ENCODE data around the gene MGAT5B. TPM values are rescaled to one million over a fixed set of nuclear protein-coding genes. Genes with fewer than 3 reads are reported as not detected.
"Not testable (repeated sequence)": the region's sequence is repeated elsewhere in the genome, so short reads cannot be mapped to it uniquely, and the experiment has no call there.

Gene MGAT5B
- polyA plus RNA-seq, 5 donors: 0.82 to 2.3 (median 1.1) TPM

DNA sequence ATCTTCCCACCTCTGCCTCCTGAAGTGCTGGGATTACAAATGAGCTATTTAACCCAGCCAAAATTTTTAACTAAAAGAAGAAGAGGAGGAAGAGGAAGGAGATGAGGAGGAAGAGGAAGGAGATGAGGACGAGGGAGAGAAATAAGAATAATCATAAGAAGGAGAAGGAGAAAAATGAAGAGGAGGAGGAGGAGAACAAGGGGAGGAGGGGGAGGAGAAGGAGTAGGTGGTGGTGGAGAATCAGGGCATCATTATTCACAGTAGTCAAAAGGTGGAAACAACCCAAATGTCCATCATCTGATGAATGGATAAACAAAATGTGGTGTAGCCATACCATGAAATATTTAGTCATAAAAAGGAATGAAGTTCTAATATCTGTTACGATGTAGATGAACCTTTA, 21.2 kb upstream of the MGAT5B start:
- no peak for DNase-seq

DNA sequence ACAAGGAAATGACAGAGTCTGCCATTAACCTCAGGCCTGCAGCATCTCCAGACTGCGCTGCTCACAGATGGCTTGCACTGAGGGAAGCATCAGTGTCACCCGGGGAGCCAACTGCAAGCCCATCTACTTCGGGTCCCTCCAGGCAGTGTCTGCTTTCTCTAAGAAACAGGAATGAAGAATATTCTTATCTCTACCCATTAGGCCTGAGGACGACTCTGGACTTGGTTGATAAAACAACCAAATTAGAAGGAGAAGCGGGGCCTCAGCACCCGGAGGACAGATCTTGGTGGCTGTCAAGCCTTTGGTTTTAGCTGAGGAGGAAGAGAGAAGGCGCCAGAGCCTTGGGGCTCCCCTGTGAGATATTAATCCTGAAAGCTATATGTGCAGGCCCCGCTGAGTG, 19.5 kb upstream of the MGAT5B start:
- DNase-seq: no peak

DNA sequence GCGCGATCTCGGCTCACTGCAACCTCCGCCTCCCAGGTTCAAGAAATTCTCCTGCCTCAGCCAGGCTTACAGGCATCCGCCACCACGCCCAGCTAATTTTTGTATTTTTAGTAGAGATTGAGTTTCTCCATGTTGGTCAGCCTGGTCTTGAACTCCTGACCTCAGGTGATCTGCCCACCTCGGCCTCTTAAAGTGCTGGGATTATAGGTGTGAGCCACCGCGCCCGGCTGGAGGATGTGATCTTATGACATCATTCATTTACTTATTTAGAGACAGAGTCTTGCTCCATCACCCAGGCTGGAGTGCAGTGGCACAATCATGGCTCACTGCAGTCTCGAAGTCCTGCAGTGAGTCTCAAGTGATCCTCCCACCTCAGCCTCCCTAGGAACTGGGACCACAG, 19.0 kb upstream of the MGAT5B start:
- DNase-seq: not testable (repeated sequence)

DNA sequence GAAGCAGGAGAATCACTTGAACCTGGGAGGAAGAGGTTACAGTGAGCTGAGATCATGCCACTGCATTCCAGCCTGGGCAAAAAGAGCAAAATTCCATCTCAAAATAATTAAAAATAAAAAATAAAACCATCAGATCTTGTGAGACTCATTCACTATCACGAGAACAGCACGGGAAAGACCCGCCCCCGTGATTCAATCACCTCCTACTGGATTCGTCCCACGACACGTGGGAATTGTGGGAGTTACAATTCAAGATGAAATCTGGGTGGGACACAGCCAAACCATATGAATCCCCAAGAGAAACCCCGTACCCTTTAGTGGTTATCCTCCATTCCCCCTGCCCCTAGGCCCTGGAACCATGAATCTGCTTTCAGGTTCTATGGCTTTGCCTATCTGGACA, 15.4 kb upstream of the MGAT5B start:
- DNase-seq: no peak

DNA sequence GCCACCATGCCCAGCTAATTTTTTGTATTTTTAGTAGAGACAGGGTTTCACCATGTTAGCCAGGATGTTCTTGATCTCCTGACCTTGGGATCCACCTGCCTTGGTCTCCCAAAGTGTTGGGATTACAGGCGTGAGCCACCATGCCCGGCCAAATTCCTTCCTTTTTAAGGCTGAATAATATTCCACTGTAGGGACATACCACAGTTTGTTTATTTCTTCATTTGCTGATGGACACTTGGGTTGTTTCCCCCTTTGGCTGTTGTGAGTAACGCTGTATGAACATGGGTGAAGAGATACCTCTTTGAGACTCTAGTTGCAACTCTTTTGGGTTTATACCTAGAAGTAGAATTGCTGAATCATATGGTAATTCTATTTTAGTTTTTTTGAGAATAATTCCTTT, 13.1 kb upstream of the MGAT5B start:
- no peak for DNase-seq

DNA sequence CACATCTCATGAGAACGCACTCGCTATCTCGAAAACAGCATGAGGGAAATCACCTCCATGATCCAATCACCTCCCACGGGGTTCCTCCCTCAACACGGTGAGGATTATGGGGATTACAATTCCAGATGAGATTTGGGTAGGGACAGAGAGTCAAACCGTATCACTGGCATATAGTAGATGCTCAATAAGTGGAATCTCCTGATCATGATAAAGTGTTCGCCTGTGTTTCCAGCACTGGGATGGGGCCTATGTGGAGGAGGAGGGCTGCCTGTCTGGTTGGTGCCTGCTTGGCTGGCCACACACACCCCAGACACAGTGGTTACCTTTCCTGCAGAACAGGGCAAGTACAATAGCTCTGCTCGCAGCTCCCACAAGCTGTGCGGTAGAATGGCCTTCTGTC, 6.1 kb upstream of the MGAT5B start:
- no peak for DNase-seq

DNA sequence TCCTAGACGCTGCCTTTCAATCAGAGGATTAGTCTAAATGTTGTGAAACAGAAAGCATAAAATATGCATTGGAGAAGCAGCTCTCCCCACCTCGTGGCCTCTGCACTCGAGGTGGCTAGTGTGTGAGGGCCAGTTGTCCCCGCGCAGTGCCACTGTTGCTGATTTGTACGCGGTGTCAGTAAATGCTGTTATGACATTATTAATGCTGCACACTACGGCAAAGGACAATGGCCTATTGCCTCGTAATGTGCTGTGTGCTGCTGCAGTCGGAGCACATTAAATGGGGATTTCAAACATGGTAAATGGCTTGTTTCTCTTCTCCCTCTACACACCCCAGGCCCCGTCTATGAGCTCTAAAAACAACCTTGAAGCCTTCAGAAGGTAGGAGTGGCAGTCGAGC, 5.7 kb upstream of the MGAT5B start:
- no peak for DNase-seq

DNA sequence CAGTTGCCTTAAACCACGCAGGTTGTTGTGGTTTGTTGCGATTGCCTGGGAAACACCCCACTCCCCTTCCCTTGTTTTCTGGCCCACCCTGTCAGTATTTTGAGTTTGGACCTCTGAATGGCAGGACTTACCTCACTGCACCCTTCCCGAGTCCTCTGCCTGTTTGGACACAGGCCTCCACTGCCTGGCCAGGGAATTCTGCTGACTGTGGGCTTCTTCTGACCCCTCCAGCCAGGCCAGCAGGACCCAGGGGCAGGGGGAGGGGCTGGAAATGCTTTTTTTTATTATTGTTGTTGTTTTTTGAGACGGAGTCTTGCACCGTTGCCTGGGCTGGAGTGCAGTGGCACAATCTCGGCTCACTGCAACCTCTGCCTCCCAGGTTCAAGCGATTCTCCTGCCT, 4.2 kb upstream of the MGAT5B start:
- no peak for DNase-seq

DNA sequence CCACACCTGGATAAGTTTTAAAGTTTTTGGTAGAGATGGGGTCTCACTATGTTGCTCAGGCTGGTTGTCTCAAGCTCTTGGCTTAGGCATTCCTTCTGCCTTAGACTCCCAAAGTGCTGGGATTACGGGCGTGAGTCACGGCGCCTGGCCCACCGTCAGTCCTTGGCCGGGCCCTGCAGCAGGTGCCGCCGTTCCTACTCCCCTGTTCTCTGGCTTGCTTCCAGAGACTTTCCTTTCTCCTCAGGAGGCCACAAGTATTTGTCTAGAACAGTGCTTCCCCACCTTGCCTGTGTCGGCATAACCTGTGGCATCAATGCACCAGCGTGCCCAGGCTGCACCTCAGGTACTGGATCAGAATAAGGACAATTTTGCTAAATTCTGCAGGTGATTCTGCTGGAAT, 3.0 kb upstream of the MGAT5B start:
- DNase-seq: no peak

DNA sequence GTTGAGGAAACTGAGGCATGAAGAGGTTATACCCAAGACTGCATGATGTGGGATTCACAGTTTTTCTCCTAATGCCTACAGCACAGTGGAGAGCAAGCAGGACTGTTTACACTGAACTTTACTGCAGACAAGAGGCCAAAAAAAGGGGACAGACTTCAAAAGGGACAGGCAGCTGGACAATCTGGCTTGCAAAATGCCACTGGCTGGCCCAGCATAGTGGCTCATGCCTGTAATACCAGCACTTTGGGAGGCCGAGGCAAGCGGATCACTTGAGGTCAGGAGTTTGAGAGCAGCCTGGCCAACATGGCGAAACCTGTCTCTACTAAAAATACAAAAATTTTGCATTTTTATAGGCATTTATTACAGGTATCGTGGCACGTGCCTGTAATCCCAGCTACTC, 2.0 kb upstream of the MGAT5B start:
- DNase-seq: no peak

DNA sequence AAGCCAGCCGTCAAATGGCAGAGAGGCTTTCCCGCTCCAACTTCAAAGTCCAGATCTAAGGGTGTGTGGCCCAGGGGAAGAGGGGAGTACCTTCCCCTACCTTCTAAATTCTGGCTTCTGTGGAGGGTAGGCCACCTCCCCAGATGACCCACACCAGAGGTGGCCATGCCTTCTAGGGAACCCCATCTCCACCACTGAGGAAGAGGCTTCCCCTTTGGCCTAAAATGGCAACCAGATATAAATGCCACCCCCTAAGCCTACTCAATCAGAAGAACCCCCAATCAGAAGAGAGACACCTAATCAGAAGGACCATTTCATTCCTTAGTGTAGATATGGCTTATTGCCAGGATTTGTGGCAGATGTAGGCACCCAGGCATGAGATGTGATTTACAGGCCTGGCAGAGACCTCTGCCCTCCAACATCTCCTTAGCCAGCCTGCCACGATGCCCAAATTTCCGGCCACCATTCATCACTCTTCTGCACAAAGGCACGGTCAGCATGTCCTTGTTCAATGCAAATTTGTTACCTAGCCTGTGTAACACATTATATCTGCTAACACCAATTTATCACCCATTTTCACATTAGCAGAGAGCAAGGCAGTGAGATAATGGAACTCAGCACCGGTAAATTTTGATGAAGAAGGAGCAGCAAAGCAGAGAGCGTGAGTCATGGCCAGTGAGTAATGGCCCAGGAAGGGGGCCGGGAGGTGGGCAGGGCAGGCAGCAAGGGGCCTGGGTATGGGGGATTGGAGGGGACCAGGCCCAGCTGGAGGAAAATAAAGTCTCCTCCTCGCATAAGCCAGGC, 1.2 kb upstream of the MGAT5B start:
- no peak for DNase-seq

DNA sequence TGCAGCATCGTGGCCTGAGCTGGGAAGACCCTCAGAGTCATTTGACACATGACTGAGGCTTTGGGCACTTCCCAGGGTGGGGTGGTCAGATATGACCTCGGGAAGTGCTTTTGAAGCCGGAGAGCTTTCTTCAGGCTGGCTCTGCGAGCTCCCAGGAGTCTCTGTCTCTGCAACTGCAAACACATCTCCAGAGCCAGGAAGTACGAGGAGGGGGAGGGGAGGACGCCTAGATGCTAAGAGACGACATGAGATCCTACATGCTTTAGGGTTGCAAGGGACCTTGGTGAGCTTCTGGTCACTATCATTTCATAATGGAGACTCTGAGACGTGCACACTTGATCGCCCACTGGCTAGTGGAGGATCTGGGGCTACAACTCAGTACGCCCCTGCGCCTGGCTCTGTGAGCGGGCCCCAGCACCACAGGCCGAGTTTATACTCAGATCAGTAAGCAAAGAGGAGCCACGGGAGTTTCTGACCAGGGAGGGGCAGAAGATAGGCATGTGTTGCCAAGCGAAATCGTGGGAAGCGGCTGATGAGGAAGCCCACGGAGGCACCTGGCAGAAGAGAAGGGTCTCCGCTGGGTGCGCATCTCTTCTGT, 527 bp upstream of the MGAT5B start:
- no peak for DNase-seq

DNA sequence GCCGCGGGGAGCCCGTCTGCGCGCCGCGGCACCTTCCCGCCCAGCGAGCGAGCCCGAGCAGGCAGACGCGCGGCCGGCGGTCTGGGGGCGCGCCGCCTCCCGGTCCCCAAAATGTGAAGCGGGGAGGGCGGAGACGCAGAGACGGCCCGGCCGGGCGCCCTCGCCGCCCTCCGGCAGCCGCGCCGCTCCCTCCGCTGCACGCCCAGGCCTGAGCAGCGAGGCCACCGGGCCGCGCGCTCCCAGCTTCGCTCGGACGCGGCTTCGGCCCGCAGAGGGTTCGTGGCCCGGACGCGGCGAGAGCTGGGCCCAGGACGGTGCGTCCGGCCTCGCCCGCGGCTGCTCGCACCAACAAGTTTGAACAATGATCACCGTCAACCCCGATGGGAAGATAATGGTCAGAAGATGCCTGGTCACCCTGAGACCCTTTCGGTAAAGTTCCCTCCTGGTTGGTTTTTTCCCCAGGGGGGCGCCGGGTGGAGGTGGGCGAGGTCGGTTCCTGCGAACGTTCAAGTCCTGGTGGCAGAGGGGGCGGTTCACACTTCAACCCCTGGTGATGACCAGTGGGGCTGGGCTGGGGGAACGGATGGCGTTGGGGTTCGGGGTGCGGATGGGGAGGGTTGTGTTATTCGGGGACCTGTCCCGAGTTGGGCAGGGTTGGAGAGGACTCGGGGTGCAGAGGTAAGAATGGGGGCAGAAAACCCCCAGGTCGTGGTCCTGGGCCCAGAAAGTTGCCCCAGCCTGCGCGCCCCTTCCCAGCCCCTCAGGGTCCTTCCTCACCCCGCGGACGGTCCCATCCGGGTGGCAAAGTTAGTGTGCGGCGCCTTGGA, 678 bp downstream of the MGAT5B start:
- no peak for DNase-seq

DNA sequence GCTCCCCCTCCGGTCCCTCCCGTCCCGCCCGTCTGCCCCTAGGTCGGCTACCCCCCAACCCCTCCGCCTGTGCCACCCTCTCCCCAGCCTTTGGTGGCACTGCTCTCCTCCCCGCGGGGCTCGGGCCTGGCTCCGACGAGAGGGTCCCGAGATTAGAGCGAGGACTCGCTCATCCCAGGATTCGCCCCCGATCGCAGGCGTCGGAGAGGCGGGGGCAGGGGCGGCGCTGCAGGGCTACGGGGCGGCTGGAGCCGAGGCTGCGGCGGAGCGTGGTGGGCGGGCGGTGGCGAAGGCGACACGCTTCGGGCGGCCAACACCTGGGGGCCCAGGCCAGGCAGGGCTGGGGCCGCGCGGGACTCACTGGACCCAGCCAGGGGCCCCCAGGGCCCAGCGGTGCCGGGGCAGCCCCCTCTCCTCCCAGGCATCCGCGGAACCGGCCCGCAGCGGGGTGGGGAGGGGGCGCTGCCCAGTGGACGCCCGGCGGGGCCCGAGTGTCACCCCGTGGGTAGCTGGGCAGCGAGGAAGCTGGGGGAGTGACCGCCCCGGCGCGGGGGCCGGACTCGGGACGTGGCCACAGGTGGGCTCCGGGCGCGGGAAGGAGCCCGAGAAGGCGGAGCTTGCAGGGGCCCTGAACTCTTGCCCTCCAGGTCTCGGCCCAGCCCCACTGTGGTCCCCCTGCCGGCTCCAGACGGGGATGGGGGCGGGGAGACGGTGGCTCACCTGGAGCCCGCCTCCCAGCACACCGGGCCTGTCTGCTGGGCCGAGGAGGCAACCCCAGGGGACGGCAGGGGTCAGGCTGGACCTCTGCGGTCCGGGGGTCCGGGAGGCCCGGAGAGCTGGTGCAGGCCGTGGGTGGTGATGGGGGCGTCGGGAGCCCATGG, 1.5 kb downstream of the MGAT5B start:
- DNase-seq: no peak

DNA sequence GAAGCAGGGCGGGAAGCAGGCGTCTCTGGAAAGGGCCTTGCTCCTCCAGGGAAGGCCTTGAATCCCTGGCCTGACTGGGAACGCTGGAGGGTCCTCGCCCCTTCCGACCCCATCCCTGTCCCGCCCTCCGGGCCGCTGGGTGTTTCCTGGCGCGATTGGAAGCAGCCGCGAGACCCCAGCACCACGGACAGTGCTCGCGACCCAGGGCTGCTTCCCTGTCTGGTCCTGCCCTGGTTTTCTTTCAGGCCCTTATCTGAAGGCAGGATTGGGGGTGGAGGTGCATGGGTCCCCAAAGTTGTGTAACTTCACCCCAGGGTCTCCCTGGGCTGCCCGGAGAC, 2.1 kb downstream of the MGAT5B start:
- DNase-seq: no peak

DNA sequence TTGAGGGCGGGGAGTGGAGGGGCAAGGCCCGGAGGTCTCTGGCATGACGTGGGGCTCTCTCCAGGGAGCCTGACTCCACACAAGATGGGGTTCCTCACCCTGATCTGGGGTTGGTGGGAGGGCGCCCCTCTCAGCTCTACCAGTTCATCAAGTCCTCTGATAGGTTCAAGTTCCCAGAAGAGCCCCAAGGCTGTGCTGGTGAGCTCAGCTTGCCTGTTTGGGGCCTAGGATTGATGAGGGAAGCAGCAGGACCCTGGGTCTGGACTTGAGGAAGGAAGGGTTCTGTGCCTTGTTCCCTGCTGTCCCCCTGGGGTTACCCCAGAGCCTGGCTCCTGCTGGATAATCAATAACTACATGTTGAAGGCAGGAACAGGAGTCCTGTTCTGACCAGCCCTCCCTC, 3.5 kb downstream of the MGAT5B start:
- no peak for DNase-seq

DNA sequence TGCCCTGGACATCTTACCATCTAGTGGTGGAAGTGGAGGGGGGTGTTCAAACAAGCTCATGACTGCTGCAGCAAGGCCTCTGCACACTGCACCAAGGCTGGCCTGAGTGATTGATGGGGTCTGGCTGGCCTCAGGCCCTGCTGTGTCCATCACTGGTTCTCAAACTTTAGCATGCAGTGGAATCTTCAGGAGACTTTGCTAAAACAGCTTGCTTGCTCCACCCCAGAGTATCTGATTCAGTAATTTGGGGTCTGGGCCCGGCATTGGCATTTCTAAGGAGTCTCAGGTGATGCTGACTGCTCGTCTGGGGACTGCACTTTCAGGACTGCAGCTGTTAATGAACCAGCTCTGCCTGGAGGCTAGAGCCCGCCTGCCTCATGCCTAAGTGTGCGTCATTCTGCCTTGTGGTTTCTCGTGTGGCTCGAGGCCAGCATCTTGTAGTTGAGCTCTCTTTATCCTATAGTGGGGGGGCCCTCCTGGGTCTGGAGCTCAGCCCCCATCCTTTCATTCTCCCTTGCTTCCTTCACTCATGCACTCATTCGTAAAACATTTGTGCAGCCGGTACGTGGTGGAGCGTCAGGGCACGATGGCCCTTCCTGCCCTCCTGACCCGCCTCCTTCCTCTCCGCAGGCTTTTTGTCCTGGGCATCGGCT, 4.1 kb downstream of the MGAT5B start:
- no peak for DNase-seq

DNA sequence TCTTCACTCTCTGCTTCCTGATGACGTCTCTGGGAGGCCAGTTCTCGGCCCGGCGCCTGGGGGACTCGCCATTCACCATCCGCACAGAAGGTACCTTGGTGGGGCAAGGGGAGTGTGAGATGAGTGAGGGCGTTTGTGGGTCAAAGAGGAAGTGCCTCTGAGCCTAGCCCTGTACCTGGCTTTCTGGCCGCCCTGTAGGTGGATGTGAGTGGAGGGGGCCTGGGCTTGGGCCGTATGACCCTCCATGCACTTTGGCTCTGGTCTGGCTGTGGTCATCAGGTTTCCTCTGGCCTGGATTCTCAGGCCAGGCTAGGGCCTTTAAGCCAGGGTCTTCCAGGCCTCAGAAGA, 4.6 kb downstream of the MGAT5B start:
- no peak for DNase-seq

DNA sequence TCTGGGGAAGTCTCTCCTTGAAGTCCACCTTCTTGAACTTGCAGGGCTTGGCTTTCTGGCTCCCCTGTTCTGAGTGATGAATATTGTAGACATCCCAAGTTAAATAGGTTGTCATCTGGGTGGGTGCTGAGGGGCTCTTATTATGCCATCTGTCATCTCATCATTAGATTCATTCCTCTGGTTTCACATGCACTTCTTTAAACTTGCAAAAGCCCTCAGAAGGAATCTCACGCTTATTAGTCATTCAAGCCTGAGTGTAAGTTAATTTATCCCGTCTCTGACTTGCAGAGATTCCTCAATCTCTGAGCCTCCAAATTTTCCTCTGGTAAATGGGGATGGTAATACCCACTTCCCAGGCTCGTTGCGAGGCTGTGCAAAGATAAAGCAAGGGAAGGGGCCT, 5.7 kb downstream of the MGAT5B start:
- no peak for DNase-seq

DNA sequence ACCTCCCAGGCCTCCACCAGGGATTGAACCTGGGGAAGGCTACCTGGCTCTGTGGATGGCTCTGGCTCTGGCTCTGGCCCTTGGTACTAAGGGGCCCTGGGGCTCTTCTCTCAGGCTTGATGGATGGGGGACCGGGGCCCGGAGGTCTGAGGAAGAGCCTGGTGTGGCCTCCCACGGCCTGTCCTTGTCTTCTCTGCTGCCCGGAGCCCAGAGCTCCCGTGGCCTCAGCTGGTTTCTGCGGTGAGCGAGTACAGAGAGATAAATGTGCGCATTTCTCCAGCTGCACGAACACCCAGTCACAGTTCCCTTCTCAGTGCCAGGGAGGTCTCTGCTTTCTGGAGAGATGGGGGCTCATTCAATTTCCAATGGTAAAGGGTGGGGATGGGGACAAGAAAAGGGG, 9.2 kb downstream of the MGAT5B start:
- no peak for DNase-seq

DNA sequence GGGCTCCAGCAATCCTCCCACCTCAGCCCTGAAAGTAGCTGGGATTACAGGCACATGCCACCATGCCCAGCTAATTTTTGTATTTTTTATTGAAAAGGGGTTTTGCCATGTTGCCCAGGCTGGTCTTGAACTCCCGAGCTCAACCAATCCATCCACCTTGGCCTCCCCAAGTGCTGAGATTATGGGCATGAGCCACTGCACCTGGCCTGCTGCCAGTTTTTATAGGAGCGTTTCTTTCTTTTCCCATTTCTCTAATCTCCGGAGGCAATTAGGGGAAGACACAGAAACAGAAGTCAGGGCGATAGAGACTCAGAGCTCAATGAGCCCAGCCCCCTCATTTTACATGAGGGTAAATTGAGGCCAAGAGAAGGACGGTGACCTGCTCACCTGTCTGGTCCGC, 10.4 kb downstream of the MGAT5B start:
- no peak for DNase-seq

DNA sequence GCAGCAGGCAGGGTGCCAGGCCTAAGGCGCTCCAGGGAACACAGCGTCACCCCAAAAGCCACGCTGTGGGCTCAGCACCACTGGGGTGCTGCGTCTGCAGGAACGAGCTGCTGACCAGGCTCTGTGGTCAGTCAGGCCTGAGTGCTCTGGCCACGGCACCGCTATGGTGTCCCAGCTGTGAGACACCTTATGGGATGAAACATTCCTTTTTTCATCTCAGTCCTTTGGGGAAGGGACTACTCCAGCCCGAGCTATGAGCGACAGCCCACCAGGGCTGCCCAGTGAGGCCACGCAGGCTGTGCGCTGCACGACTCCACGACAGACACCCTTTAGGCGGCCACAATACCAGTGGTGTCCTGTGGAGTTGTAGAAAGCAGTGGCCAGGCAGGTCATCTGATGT, 11.1 kb downstream of the MGAT5B start:
- no peak for DNase-seq

Data from right lung (tissue), 5 donors.